CD8-positive, alpha-beta memory T cell (primary cell): ENCODE results near the gene PTGIS. TPM values are rescaled to one million over a fixed set of nuclear protein-coding genes. Genes with fewer than 3 reads are reported as not detected.

Source experiments
- CTCF ChIA-PET: fragments of 350-600 bp; sonication (Branson Sonifier 250); formaldehyde crosslinking; loops from one replicate; lab custom pipeline; 2021; ENCODE audit warnings: antibody characterized with exemption; lab: Charles Lee
- POLR2A ChIA-PET: fragments of 350-600 bp; sonication (Branson Sonifier 250); formaldehyde crosslinking; loops from one replicate; lab custom pipeline; 2021; ENCODE audit warnings: antibody characterized with exemption; lab: Charles Lee
- DNase-seq, 5 donors: peaks; one replicate each; pipeline versions ENCODE4 v3.0.0 to v3.0.0-alpha.2; 2020 to 2022; ENCODE audit warnings: mixed read lengths in 1 of 5
- H3K27ac ChIP-seq: one replicate; pipeline ENCODE4 v1.7.0; 2013; ENCODE audit warnings: low read depth, mild to moderate bottlenecking, low read length, moderate library complexity
- H3K27me3 ChIP-seq: 2 replicates; pipeline ENCODE4 v1.7.0; 2013; ENCODE audit warnings: low read length, mild to moderate bottlenecking; ENCODE audit not compliant: insufficient read depth, poor library complexity, severe bottlenecking
- H3K36me3 ChIP-seq: 2 replicates; pipeline ENCODE4 v1.7.0; 2013; ENCODE audit warnings: mild to moderate bottlenecking, low read length, moderate library complexity; ENCODE audit not compliant: insufficient read depth
- H3K4me1 ChIP-seq: 2 replicates; pipeline ENCODE4 v1.7.0; 2013; ENCODE audit warnings: mild to moderate bottlenecking, low read length, moderate library complexity; ENCODE audit not compliant: insufficient read depth
- H3K4me3 ChIP-seq: 2 replicates; pipeline ENCODE4 v1.7.0; 2013; ENCODE audit warnings: mild to moderate bottlenecking, low read length
- H3K9me3 ChIP-seq: 2 replicates; pipeline ENCODE4 v1.7.0; 2013; ENCODE audit warnings: mild to moderate bottlenecking, low read length
- H3K27ac Mint-ChIP-seq, 8 donors: one replicate each; pipeline ENCODE4 v1.8.0; 2020 to 2021; ENCODE audit warnings: mixed read lengths in 8 of 8, mild to moderate bottlenecking in 6 of 8, inconsistent platforms in 3 of 8, moderate library complexity in 3 of 8
- H3K27me3 Mint-ChIP-seq, 2 donors: one replicate each; pipeline ENCODE4 v1.8.0; 2020 to 2021; ENCODE audit warnings: mixed read lengths in 2 of 2, mild to moderate bottlenecking in 1 of 2, moderate library complexity in 1 of 2
- H3K36me3 Mint-ChIP-seq, 3 donors: one replicate each; pipeline ENCODE4 v1.8.0; 2020 to 2021; ENCODE audit warnings: mixed read lengths in 3 of 3, inconsistent platforms in 1 of 3, mild to moderate bottlenecking in 1 of 3
- H3K4me1 Mint-ChIP-seq, 3 donors: one replicate each; pipeline ENCODE4 v1.8.0; 2020 to 2021; ENCODE audit warnings: mixed read lengths in 3 of 3, inconsistent platforms in 1 of 3, mild to moderate bottlenecking in 1 of 3
- H3K4me3 Mint-ChIP-seq, 7 donors: one replicate each; pipeline ENCODE4 v1.8.0; 2020 to 2021; ENCODE audit warnings: mixed read lengths in 7 of 7, mild to moderate bottlenecking in 6 of 7, moderate library complexity in 4 of 7, inconsistent platforms in 2 of 7
- H3K9me3 Mint-ChIP-seq, 5 donors: one replicate each; pipeline ENCODE4 v1.8.0; 2020 to 2022; ENCODE audit warnings: mixed read lengths in 5 of 5, mild to moderate bottlenecking in 3 of 5, moderate library complexity in 2 of 5, inconsistent platforms in 1 of 5
- polyA plus RNA-seq: library from polyadenylated mRNA; unstranded; fragments of 300-500 nt; fragmentation: Illumina TruSeq; gene quantifications from one replicate; pipeline ENCODE4 v1.2.3, GENCODE V29; 2021
- total RNA-seq, 2 experiments: library from RNA; stranded (reverse); gene quantifications; one replicate each; pipeline ENCODE4 v1.2.3, GENCODE V29; 2021

Gene PTGIS
- total and polyA plus RNA-seq, 3 experiments from 2014 or later, result 0.15 to 7.8 (median 7.6) TPM

- H3K36me3 ChIP-seq, result no peaks in the 10 kb centered on the region
- H3K4me1 Mint-ChIP-seq, result peaks cover 0 to 3% (median 0%) of the 10 kb centered on the region in 3 donors
- ChIA-PET CTCF (no interaction called here), POLR2A (no interaction called here)
- H3K36me3 Mint-ChIP-seq, result peaks cover 0 to 4% (median 2%) of the 10 kb centered on the region in 3 donors
- DNase-seq, result no peak
- peaks cover 0 to 5% (median 2%) of the 10 kb centered on the region in 5 donors for H3K9me3 Mint-ChIP-seq
- H3K27ac Mint-ChIP-seq, result peak overlapping the region in 4 of 8 donors; percentile 28 to 70 (median 50)
- H3K9me3 ChIP-seq, result no peaks in the 10 kb centered on the region
- no peaks in the 10 kb centered on the region for H3K27me3 ChIP-seq
- peak overlapping the region in 1 of 7 donors; percentile 42 for H3K4me3 Mint-ChIP-seq
- H3K27ac ChIP-seq, result no peak overlapping the region
- H3K27me3 Mint-ChIP-seq, result peaks cover 6 to 9% of the 10 kb centered on the region in 2 donors
- no peak overlapping the region for H3K4me3 ChIP-seq
- H3K4me1 ChIP-seq, result no peaks in the 10 kb centered on the region
Observed at GRCh38 chr20:49584418-49585382, 16.8 kb upstream of the PTGIS start.

- H3K36me3 Mint-ChIP-seq, result peaks cover 0 to 4% (median 2%) of the 10 kb centered on the region in 3 donors
- Histone ChIP-seq H3K36me3 (no peaks in the 10 kb centered on the region), H3K27ac (no peak overlapping the region), H3K4me1 (no peaks in the 10 kb centered on the region), H3K27me3 (no peaks in the 10 kb centered on the region), H3K4me3 (no peak overlapping the region), H3K9me3 (no peaks in the 10 kb centered on the region)
- H3K4me1 Mint-ChIP-seq, result peaks cover 0 to 3% (median 0%) of the 10 kb centered on the region in 3 donors
- peaks cover 6 to 9% of the 10 kb centered on the region in 2 donors for H3K27me3 Mint-ChIP-seq
- no peak overlapping the region for H3K27ac Mint-ChIP-seq
- H3K9me3 Mint-ChIP-seq, result peaks cover 0 to 5% (median 2%) of the 10 kb centered on the region in 5 donors
- no peak overlapping the region for H3K4me3 Mint-ChIP-seq
- POLR2A ChIA-PET, result no interaction called here
- no peak for DNase-seq
- CTCF ChIA-PET, result no interaction called here
Observed at GRCh38 chr20:49583669-49584417, 15.9 kb upstream of the PTGIS start.

GRCh38 chr20:49583343-49583668 lies 15.4 kb upstream of the PTGIS start:
- Histone ChIP-seq H3K27ac (no peak overlapping the region), H3K4me1 (no peaks in the 10 kb centered on the region), H3K9me3 (no peaks in the 10 kb centered on the region), H3K27me3 (no peaks in the 10 kb centered on the region), H3K4me3 (no peak overlapping the region), H3K36me3 (no peaks in the 10 kb centered on the region)
- CTCF ChIA-PET, result no interaction called here
- Mint-ChIP-seq H3K27ac (no peak overlapping the region), H3K4me1 (peaks cover 0 to 3% (median 0%) of the 10 kb centered on the region in 3 donors), H3K4me3 (no peak overlapping the region), H3K36me3 (peaks cover 0 to 4% (median 2%) of the 10 kb centered on the region in 3 donors), H3K9me3 (peaks cover 0 to 5% (median 2%) of the 10 kb centered on the region in 5 donors), H3K27me3 (peaks cover 6 to 9% of the 10 kb centered on the region in 2 donors)
- DNase-seq, result no peak
- POLR2A ChIA-PET, result no interaction called here

GRCh38 chr20:49582413-49583334 lies 14.7 kb upstream of the PTGIS start:
- no peak overlapping the region for H3K27ac Mint-ChIP-seq
- Histone ChIP-seq H3K27me3 (no peaks in the 10 kb centered on the region), H3K4me3 (no peak overlapping the region), H3K9me3 (no peaks in the 10 kb centered on the region), H3K4me1 (no peaks in the 10 kb centered on the region), H3K36me3 (no peaks in the 10 kb centered on the region), H3K27ac (no peak overlapping the region)
- H3K4me3 Mint-ChIP-seq, result no peak overlapping the region
- peaks cover 0 to 5% (median 0%) of the 10 kb centered on the region in 3 donors for H3K4me1 Mint-ChIP-seq
- peaks cover 0 to 4% (median 2%) of the 10 kb centered on the region in 3 donors for H3K36me3 Mint-ChIP-seq
- H3K27me3 Mint-ChIP-seq, result peaks cover 6 to 9% of the 10 kb centered on the region in 2 donors
- no peak for DNase-seq
- POLR2A ChIA-PET, result interaction anchor here (0.5 to 0.6 kb wide), 2 partner anchors 239 to 320 kb away, joined by 5 to 8 read pairs; no protein-coding TSS in a partner anchor
- H3K9me3 Mint-ChIP-seq, result peaks cover 0 to 5% (median 2%) of the 10 kb centered on the region in 5 donors
- CTCF ChIA-PET, result no interaction called here

- peaks cover 6 to 9% of the 10 kb centered on the region in 2 donors for H3K27me3 Mint-ChIP-seq
- no peaks in the 10 kb centered on the region for H3K27me3 ChIP-seq
Observed at GRCh38 chr20:49581482-49581881, 13.5 kb upstream of the PTGIS start.

DNA sequence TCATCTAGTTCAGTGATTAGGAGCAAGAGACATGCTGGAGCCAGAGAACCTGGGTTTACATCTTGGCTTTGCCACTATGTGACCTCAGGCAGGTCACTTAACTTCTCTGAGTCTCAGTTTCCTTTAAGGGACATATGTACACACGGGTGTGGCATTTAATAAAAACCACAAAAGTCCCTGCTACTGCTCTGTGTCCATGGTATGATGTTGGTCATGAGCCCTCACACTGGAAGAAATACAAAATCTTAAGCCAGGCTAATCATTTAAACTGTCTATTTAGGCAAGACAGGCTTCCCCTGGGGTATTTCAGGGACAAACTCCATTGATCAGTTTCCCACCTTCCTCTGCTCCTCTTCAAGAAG lies 12.9 kb upstream of the PTGIS start:
- Mint-ChIP-seq H3K36me3 (peaks cover 0 to 8% (median 2%) of the 10 kb centered on the region in 3 donors), H3K4me3 (no peak overlapping the region), H3K27ac (no peak overlapping the region), H3K27me3 (peaks cover 6 to 9% of the 10 kb centered on the region in 2 donors), H3K4me1 (peaks cover 0 to 5% (median 0%) of the 10 kb centered on the region in 3 donors), H3K9me3 (peaks cover 0 to 5% (median 2%) of the 10 kb centered on the region in 5 donors)
- no peak overlapping the region for H3K27ac ChIP-seq
- H3K36me3 ChIP-seq, result no peaks in the 10 kb centered on the region
- H3K9me3 ChIP-seq, result no peaks in the 10 kb centered on the region
- ChIA-PET POLR2A (no interaction called here), CTCF (no interaction called here)
- H3K4me3 ChIP-seq, result no peak overlapping the region
- no peaks in the 10 kb centered on the region for H3K27me3 ChIP-seq
- no peak for DNase-seq
- H3K4me1 ChIP-seq, result no peaks in the 10 kb centered on the region

More at GRCh38 chr20:49581482-49581881, 13.5 kb upstream of the PTGIS start:
- POLR2A ChIA-PET, result no interaction called here
- DNase-seq, result no peak
- H3K27ac Mint-ChIP-seq, result peak overlapping the region in 2 of 8 donors; percentile 11 to 80
- Histone ChIP-seq H3K36me3 (no peaks in the 10 kb centered on the region), H3K4me1 (no peaks in the 10 kb centered on the region), H3K4me3 (no peak overlapping the region), H3K27ac (no peak overlapping the region), H3K9me3 (no peaks in the 10 kb centered on the region)
- H3K4me1 Mint-ChIP-seq, result peaks cover 0 to 5% (median 0%) of the 10 kb centered on the region in 3 donors
- H3K9me3 Mint-ChIP-seq, result peaks cover 0 to 5% (median 2%) of the 10 kb centered on the region in 5 donors
- CTCF ChIA-PET, result no interaction called here
- no peak overlapping the region for H3K4me3 Mint-ChIP-seq
- peaks cover 0 to 8% (median 2%) of the 10 kb centered on the region in 3 donors for H3K36me3 Mint-ChIP-seq
